IMR-90 (cell line): ENCODE measurements around the gene SIN3B. TPM values are rescaled to one million over a fixed set of nuclear protein-coding genes. Genes with fewer than 3 reads are reported as not detected.

Source experiments
- ATAC-seq: fragments of 200-7000 bp; cut with Tn5 transposase; 2 replicates; pipeline ENCODE4 v1.9.1; 2020; ENCODE audit warnings: low read depth, mild to moderate bottlenecking, moderate library complexity
- BruUV-seq: library from RNA; stranded (reverse); fragments of 400-500 nt; replicated peaks from 2 replicates; lab custom pipeline; 2021; lab: Mats Ljungman, UMichigan
- CTCF ChIA-PET: fragments of 300-600 bp; formaldehyde crosslinking; extraction: SDS; loops from one replicate; lab custom pipeline; 2021; ENCODE audit warnings: antibody characterized with exemption; lab: Yijun Ruan, JAX
- POLR2A ChIA-PET: fragments of 300-600 bp; sonication (Branson Sonifier 250); formaldehyde crosslinking; loops from one replicate; lab custom pipeline; 2022; ENCODE audit warnings: antibody characterized with exemption; ENCODE audit not compliant: unreplicated experiment; lab: Charles Lee
- DNase-seq: peaks from one replicate; pipeline ENCODE4 v3.0.0; 2013
- H2AFZ ChIP-seq: replicated peaks from 2 replicates; pipeline ENCODE3; 2013; ENCODE audit warnings: low read length, mild to moderate bottlenecking; ENCODE audit not compliant: poor library complexity
- H2AK5ac ChIP-seq: 2 replicates; pipeline ENCODE4 v1.6.1; 2013; ENCODE audit warnings: low read depth, low read length, inconsistent platforms
- H2AK9ac ChIP-seq: replicated peaks from 2 replicates; pipeline ENCODE3; 2013; ENCODE audit warnings: mild to moderate bottlenecking, low read depth, low read length, moderate library complexity; ENCODE audit not compliant: poor library complexity
- H2BK120ac ChIP-seq: 2 replicates; pipeline ENCODE4 v1.6.1; 2013; ENCODE audit warnings: low read depth, low read length, inconsistent platforms
- H2BK15ac ChIP-seq: 3 replicates; pipeline ENCODE4 v1.6.1; 2013; ENCODE audit warnings: low read depth, low read length, inconsistent platforms
- H2BK20ac ChIP-seq: 2 replicates; pipeline ENCODE4 v1.6.1; 2013; ENCODE audit warnings: low read depth, mild to moderate bottlenecking, inconsistent platforms, low read length, moderate library complexity
- H2BK5ac ChIP-seq: 2 replicates; pipeline ENCODE4 v1.6.1; 2013; ENCODE audit warnings: mild to moderate bottlenecking, low read depth, low read length, inconsistent platforms; ENCODE audit not compliant: poor library complexity, severe bottlenecking
- H3K14ac ChIP-seq: replicated peaks from 2 replicates; pipeline ENCODE4 v1.6.1; 2013; ENCODE audit warnings: low read depth, low read length, inconsistent platforms
- H3K18ac ChIP-seq: 2 replicates; pipeline ENCODE4 v1.6.1; 2013; ENCODE audit warnings: low read depth, low read length, control low read depth
- H3K23ac ChIP-seq: 2 replicates; pipeline ENCODE4 v1.6.1; 2013; ENCODE audit warnings: low read depth, low read length, inconsistent platforms
- H3K27ac ChIP-seq: 2 replicates; pipeline ENCODE4 v1.5.1; 2013; ENCODE audit warnings: mild to moderate bottlenecking, control low read depth, low read length; ENCODE audit not compliant: insufficient read depth
- H3K27me3 ChIP-seq: 2 replicates; pipeline ENCODE4 v1.6.1; 2013; ENCODE audit warnings: low read length; ENCODE audit not compliant: control insufficient read depth, insufficient read depth
- H3K36me3 ChIP-seq: 2 replicates; pipeline ENCODE4 v1.6.1; 2013; ENCODE audit warnings: low read length, mixed read lengths; ENCODE audit not compliant: control insufficient read depth, insufficient read depth
- H3K4ac ChIP-seq: 2 replicates; pipeline ENCODE4 v1.6.1; 2013; ENCODE audit warnings: low read depth, low read length, inconsistent platforms
- H3K4me1 ChIP-seq: 2 replicates; pipeline ENCODE4 v1.6.1; 2013; ENCODE audit warnings: low read length, mixed read lengths; ENCODE audit not compliant: control insufficient read depth, insufficient read depth
- H3K4me2 ChIP-seq: 2 replicates; pipeline ENCODE4 v1.6.1; 2013; ENCODE audit warnings: low read depth, mild to moderate bottlenecking, control low read depth, low read length, moderate library complexity
- H3K4me3 ChIP-seq: 2 replicates; pipeline ENCODE4 v1.5.1; 2013; ENCODE audit warnings: low read depth, mild to moderate bottlenecking, control low read depth, low read length, moderate library complexity; ENCODE audit not compliant: insufficient read depth
- H3K56ac ChIP-seq: 2 replicates; pipeline ENCODE4 v1.6.1; 2013; ENCODE audit warnings: low read length, inconsistent platforms; ENCODE audit not compliant: insufficient read depth; ENCODE audit errors: extremely low read depth
- H3K79me1 ChIP-seq, 2 experiments: 2 replicates each; pipeline ENCODE4 v1.6.1; 2013; ENCODE audit warnings: low read length in 2 of 2, inconsistent platforms in 1 of 2, low read depth in 1 of 2
- H3K9ac ChIP-seq: 2 replicates; pipeline ENCODE4 v1.6.1; 2013; ENCODE audit warnings: low read depth, low read length, control low read depth
- H3K9me1 ChIP-seq: 2 replicates; pipeline ENCODE4 v1.6.1; 2013; ENCODE audit warnings: low read length, inconsistent platforms; ENCODE audit not compliant: insufficient read depth
- H3K9me3 ChIP-seq: 2 replicates; pipeline ENCODE4 v1.6.1; 2013; ENCODE audit warnings: low read length; ENCODE audit not compliant: control insufficient read depth, insufficient read depth
- H4K20me1 ChIP-seq: 2 replicates; pipeline ENCODE4 v1.6.1; 2013; ENCODE audit warnings: low read length, inconsistent platforms; ENCODE audit not compliant: insufficient read depth
- H4K5ac ChIP-seq: 2 replicates; pipeline ENCODE4 v1.6.1; 2013; ENCODE audit warnings: mild to moderate bottlenecking, low read depth, low read length, control low read depth
- H4K8ac ChIP-seq, 2 experiments: 2 replicates each; pipeline ENCODE4 v1.6.1; 2013; ENCODE audit warnings: low read depth in 2 of 2, low read length in 2 of 2, control low read depth in 1 of 2, inconsistent platforms in 1 of 2
- H4K91ac ChIP-seq: 2 replicates; pipeline ENCODE4 v1.6.1; 2013; ENCODE audit warnings: low read depth, low read length, inconsistent platforms; ENCODE audit not compliant: insufficient read depth
- CEBPB ChIP-seq: IDR thresholded peaks from 2 replicates; pipeline ENCODE4 v1.6.1; 2012; ENCODE audit warnings: low read depth, low read length, improper control_type of control experiment
- CHD1 ChIP-seq: IDR thresholded peaks from 2 replicates; pipeline ENCODE4 v1.6.1; 2012; ENCODE audit warnings: low read depth, low read length, improper control_type of control experiment
- CTCF ChIP-seq: conservative IDR thresholded peaks from 2 replicates; pipeline ENCODE4 v1.5.1; 2012; ENCODE audit warnings: mild to moderate bottlenecking, low read depth, low read length, improper control_type of control experiment
- FOS ChIP-seq: fragments of 150-350 bp; IDR thresholded peaks from 2 replicates; pipeline ENCODE4 v1.6.1; 2016; ENCODE audit warnings: low read depth, low read length
- MAFK ChIP-seq: IDR thresholded peaks from 2 replicates; pipeline ENCODE4 v1.6.1; 2012; ENCODE audit warnings: low read depth, low read length, improper control_type of control experiment
- MXI1 ChIP-seq: IDR thresholded peaks from 2 replicates; pipeline ENCODE4 v1.6.1; 2012; ENCODE audit warnings: low read depth, mild to moderate bottlenecking, low read length, moderate library complexity, borderline replicate concordance
- NFE2L2 ChIP-seq: fragments of 150-350 bp; IDR thresholded peaks from 2 replicates; pipeline ENCODE4 v1.6.1; 2016; ENCODE audit warnings: low read depth, mild to moderate bottlenecking, low read length
- POLR2A ChIP-seq: IDR thresholded peaks from 2 replicates; pipeline ENCODE4 v1.6.1; 2012; ENCODE audit warnings: mild to moderate bottlenecking, low read depth, low read length
- RAD21 ChIP-seq: IDR thresholded peaks from 2 replicates; pipeline ENCODE4 v1.6.1; 2012; ENCODE audit warnings: low read length, improper control_type of control experiment
- RCOR1 ChIP-seq: IDR thresholded peaks from 2 replicates; pipeline ENCODE4 v1.6.1; 2012; ENCODE audit warnings: mild to moderate bottlenecking, low read length, improper control_type of control experiment; ENCODE audit not compliant: insufficient replicate concordance
- RFX5 ChIP-seq: IDR thresholded peaks from 2 replicates; pipeline ENCODE4 v1.8.0; 2012; ENCODE audit warnings: low read depth, mild to moderate bottlenecking, low read length, moderate library complexity
- SMC3 ChIP-seq: fragments of 150-350 bp; IDR thresholded peaks from 2 replicates; pipeline ENCODE4 v1.6.1; 2016; ENCODE audit warnings: low read depth, mild to moderate bottlenecking, antibody characterized with exemption, low read length, moderate library complexity
- WGBS, 2 experiments: methylation state at CpG; one replicate each; pipeline versions ENCODE4 v1.1.5 to v1.1.7; 2013; ENCODE audit warnings: missing lambda C conversion rate in 2 of 2; ENCODE audit not compliant: insufficient read length in 1 of 2; ENCODE audit errors: extremely low coverage in 2 of 2; 5-methylcytosine and 5-hydroxymethylcytosine counted together
- dilution Hi-C: fragments of 300-500 bp; cut with HindIII; formaldehyde crosslinking; loops from one replicate; pipeline ENCODE4 v1.14.3; 2018; ENCODE audit warnings: low sequenced_read_pairs; ENCODE audit not compliant: unreplicated experiment
- in situ Hi-C: fragments of 300-500 bp; cut with MboI; formaldehyde crosslinking; loops from 3 replicates; pipeline ENCODE4 v1.14.3; 2019; ENCODE audit warnings: low sequenced_read_pairs, inconsistent platforms, mixed read lengths
- intact Hi-C: fragments of 100-400 bp; cut with micrococcal nuclease; formaldehyde crosslinking; loops from 2 replicates; pipeline ENCODE4 v1.10.0; 2022
- polyA plus RNA-seq, 3 experiments: library from polyadenylated mRNA; depleted of rRNA; stranded (reverse); fragments of >200 nt; gene quantifications; 2 replicates each; pipeline ENCODE4 v1.2.3, GENCODE V29; 2012; ENCODE audit warnings: low replicate concordance in 1 of 3
- total RNA-seq: library from RNA; depleted of rRNA; stranded (reverse); fragments of >200 nt; gene quantifications from 2 replicates; pipeline ENCODE4 v1.2.3, GENCODE V29; 2012
- TF ChIP-seq, protein P1 (sequence below): fragments of 150-350 bp; IDR thresholded peaks from 2 replicates; pipeline ENCODE4 v1.6.1; 2016; ENCODE audit warnings: low read depth, mild to moderate bottlenecking, low read length, moderate library complexity, borderline replicate concordance
- TF ChIP-seq, protein P2 (sequence below): fragments of 150-350 bp; IDR thresholded peaks from 2 replicates; pipeline ENCODE4 v1.6.1; 2017; ENCODE audit warnings: mild to moderate bottlenecking, antibody characterized with exemption, low read length, low read depth

SIN3B gene
- total and polyA plus RNA-seq, 2 of the 4 experiments (the other 2 are of a cell fraction) = 7.9 to 40.0 TPM

- no peak overlapping the region for H2AFZ ChIP-seq
- no TSS peak for BruUV-seq
- H2AK5ac ChIP-seq = no peak overlapping the region
- H3K9me3 ChIP-seq = peaks cover 11% of the 10 kb centered on the region
- ChIA-PET POLR2A (no interaction called here), CTCF (interaction anchor here (1.4 kb wide), 1 partner anchor 258 kb away, joined by 4 read pairs; no protein-coding TSS in a partner anchor)
- H4K20me1 ChIP-seq = no peaks in the 10 kb centered on the region
- H4K8ac ChIP-seq = no peak overlapping the region
- H3K4me3 ChIP-seq = no peak overlapping the region
- no peak overlapping the region for H3K9ac ChIP-seq
- dilution Hi-C loops = no loop called here
- H3K23ac ChIP-seq = no peak overlapping the region
- H2BK15ac ChIP-seq = no peak overlapping the region
- H2AK9ac ChIP-seq = no peak overlapping the region
- H3K27me3 ChIP-seq = no peaks in the 10 kb centered on the region
- H4K5ac ChIP-seq = no peak overlapping the region
- in situ Hi-C loops = no loop called here
- no peak overlapping the region for H3K56ac ChIP-seq
- ATAC-seq (no peak), DNase-seq (no peak)
- no peak overlapping the region for H3K4me2 ChIP-seq
- H2BK20ac ChIP-seq = no peak overlapping the region
- H3K27ac ChIP-seq = no peak overlapping the region
- H3K9me1 ChIP-seq = no peaks in the 10 kb centered on the region
- WGBS, 2 experiments = 68% methylated on average over 3 of the region's 17 CpGs; no CpG with 5 or more reads in 1 of the 2 experiments
- H3K4ac ChIP-seq = no peak overlapping the region
- H3K4me1 ChIP-seq = no peaks in the 10 kb centered on the region
- H4K91ac ChIP-seq = no peak overlapping the region
- H2BK120ac ChIP-seq = no peak overlapping the region
- no peak overlapping the region for H2BK5ac ChIP-seq
- no peak overlapping the region for H3K18ac ChIP-seq
- no peaks in the 10 kb centered on the region for H3K79me1 ChIP-seq
- no peaks in the 10 kb centered on the region for H3K36me3 ChIP-seq
- H3K14ac ChIP-seq = no peak overlapping the region
- intact Hi-C loops = no loop called here
- TF ChIP-seq POLR2A (no peak), FOS (no peak), MAFK (no peak), RCOR1 (no peak), MXI1 (no peak), NFE2L2 (no peak), SMC3 (no peak), CTCF (no peak), RAD21 (no peak), CEBPB (no peak), CHD1 (no peak), RFX5 (no peak)
- TF ChIP-seq, protein P1, sequence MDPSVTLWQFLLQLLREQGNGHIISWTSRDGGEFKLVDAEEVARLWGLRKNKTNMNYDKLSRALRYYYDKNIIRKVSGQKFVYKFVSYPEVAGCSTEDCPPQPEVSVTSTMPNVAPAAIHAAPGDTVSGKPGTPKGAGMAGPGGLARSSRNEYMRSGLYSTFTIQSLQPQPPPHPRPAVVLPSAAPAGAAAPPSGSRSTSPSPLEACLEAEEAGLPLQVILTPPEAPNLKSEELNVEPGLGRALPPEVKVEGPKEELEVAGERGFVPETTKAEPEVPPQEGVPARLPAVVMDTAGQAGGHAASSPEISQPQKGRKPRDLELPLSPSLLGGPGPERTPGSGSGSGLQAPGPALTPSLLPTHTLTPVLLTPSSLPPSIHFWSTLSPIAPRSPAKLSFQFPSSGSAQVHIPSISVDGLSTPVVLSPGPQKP = no peak
- TF ChIP-seq, protein P2, sequence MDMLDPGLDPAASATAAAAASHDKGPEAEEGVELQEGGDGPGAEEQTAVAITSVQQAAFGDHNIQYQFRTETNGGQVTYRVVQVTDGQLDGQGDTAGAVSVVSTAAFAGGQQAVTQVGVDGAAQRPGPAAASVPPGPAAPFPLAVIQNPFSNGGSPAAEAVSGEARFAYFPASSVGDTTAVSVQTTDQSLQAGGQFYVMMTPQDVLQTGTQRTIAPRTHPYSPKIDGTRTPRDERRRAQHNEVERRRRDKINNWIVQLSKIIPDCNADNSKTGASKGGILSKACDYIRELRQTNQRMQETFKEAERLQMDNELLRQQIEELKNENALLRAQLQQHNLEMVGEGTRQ = no peak
Measured at GRCh38 chr19:16794456-16795441, 34.4 kb upstream of the SIN3B start.
